Femur (tissue), 1 donor: Measurements from ENCODE around the gene SH3TC1.

ENCODE experiments used
- DNase-seq: peaks from one replicate; pipeline ENCODE4 v3.0.0-alpha.2; 2017

The SH3TC1 gene

GRCh38 chr4:8202108-8203051, 3.3 kb downstream of the SH3TC1 start:
- no peak for DNase-seq

DNA sequence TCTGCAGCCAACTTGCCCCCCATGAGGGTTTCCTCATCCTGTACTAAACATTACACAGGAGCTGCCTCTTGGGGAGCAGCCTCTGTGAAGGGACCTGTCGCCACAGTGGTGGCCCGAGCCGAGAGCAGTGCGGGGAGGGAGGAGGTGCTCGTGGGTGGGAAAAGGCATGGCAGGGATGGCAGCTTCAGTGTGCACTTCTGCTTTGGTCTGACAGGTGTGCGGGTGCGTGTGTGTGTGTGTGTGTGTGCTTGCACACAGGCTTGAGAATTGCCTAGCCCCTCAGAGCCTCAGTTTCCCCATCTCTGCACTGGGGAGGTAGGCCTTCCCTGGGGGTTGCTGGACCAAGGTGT, 3.9 kb downstream of the SH3TC1 start:
- DNase-seq, result no peak

DNA sequence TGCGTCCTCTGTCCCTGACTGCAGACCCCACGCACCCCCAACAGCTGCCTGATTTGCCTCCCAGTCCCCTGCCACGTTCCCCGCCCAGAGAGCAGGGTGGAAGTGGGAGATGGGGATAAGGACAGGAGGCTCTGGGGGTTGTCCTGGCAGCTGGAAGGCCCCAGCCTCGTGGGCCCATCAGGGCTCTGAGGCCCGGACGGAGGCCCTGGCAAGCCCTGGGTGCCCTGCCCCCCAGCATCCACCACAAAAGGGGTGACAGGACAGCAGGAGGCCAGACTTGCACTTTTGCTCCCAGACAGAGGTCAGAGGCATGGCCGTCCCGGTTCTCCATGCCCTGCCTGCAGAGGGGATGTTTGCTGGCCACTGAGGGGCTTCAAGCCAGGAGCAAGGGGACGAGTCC, 4.7 kb downstream of the SH3TC1 start:
- no peak for DNase-seq

DNA sequence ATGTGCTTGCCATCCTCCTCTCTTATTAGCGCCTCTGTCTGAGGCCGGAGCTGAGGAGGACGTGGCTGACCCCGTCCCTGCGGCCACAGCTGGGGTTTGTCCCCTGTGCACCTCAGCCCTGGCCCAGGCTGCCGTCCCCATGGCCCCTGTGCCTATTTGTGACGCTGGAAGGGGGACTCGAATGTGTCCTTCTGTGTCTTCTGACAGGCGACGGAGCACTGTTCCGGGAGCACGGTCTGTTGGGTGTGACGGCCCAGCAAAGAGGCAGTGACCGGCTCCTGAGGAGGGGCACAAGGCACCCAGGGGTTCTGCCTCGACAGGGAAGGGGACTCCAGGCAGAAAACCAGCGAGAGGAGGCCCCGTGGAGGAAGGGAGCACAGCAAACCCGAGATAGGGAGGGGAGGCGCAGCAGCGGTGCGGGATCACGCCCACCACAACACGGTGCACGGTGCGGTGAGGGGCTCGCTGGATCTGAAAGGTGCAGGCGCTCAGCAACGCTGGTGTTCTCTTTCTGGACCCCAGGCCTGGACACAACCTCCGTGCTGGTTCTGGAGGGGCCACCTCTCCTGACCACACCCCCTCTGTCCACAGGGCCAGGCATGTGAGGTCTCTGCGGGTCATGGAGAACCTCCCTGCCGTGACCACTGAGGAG, 5.6 kb downstream of the SH3TC1 start:
- no peak for DNase-seq

DNA sequence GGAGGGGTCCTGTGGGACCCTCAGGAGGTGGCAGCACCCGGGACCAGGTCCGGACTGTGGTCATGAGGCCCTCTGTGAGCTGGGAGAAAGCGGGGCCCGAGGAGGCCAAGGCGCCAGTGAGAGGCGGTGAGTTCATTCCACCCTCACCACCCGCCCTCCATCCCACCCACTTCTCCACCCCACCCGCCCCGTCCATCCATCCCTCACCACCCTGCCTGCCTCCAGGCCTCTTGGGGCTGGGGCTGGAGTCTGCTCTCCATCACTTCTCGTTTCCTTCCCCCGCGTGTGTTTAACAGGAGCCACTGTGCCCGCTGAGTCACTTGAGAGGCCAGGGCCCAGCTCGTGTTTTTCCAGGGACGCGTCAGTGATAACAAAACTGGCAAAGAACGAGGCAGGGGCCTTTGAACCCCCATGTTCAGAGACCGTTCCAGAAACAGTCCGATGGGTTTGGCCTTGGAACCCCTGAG, 6.2 kb downstream of the SH3TC1 start:
- no peak for DNase-seq

DNA sequence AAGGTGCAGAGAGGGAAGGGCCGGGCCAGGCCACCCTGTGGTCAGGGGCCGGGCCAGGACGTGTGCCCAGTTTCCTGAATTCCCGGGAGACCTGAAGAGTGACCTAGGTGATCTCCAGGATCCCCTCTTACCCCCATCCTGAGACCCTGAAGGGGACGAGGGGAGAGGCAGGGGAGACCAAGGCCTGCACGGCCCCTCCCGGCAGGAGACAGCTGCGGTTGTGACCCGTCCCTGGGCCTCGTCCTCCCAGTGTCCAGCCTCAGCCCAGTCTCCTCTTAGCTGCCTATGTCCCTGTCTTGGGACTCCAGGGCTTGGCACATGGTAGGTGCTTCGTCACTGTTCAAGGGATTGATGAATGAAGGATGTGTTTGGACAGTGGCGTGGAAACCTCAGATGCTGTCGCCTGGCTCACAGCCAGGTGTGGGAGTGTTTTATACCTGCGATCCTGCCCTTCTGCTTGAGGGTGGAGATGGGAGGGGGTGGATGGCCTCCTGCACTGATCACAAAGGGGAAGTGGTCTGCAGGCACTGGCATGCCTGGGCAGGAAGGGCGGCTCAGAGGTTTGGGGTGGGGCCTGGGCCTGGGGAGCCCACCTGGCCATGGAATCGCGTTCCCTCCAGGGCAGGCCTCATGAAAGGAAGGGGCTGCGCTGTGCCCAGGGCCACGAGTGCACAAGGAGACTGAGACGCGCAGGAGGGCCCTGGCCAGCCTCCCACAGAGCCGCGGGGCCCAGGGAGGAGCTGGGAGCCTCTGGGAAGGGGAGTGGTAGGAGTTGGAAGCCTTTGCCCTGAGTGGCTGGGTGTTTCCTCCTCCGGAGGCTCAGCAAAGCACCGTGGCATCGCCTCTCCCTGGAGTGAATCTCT, 6.9 kb downstream of the SH3TC1 start:
- no peak for DNase-seq

- DNase-seq, result no peak
Observed at GRCh38 chr4:8207314-8207713, 8.2 kb downstream of the SH3TC1 start.

DNA sequence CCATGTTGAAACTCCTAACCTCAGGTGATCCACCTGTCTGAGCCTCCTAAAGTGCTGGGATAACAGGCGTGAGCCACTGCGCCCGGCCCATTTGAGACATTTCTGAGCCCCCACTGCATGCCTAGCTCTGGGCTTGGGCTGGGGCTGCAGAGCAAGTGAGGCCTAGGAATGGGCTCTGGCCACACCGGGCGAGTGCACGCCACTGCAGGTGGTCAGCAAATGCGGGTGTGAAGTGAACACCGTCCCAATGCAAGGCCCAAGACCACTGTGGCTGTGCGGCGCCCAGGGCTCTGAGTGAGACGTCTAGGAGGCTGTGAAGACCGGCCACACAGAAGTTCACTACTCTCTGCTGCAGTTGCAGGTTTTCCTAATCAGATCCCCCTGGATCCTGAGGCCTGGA, 9.5 kb downstream of the SH3TC1 start:
- DNase-seq, result no peak

DNA sequence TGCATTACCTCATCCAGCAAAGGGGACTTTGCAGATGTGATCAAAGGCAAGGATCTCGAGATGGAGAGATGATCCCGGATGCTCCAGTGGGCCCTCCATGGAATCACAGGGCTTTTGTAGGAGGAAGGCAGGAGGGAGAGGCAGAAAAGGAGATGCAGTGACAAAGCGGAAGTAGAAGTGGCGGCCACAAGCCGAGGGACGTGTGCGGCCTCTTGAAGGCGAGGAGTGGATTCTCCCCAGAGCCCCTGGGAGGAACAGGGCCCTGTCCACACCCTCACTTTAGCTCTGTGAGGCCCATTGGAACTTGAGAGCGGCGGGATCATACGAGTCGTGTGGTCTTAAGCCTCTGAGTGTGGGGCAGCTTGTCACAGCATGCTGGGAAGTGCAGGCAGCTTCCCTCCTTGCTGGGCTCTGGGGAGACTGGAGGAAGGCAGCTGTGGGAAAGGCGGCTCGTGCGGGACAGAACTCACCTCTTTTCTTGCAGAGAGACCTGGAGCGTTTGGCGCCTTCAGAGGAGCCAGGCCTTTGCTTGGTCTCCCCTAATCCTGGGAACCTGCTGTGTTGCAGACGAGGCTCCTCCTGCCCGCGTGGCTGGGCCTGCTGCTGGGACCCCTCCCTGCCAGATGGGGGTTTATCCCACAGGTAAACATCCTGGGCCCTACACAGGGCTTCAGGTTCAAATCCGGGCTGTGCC, 10.2 kb downstream of the SH3TC1 start:
- DNase-seq, result no peak

- DNase-seq, result no peak
Observed at GRCh38 chr4:8210010-8210409, 10.9 kb downstream of the SH3TC1 start.

GRCh38 chr4:8210616-8211015, 11.5 kb downstream of the SH3TC1 start:
- DNase-seq, result no peak

DNA sequence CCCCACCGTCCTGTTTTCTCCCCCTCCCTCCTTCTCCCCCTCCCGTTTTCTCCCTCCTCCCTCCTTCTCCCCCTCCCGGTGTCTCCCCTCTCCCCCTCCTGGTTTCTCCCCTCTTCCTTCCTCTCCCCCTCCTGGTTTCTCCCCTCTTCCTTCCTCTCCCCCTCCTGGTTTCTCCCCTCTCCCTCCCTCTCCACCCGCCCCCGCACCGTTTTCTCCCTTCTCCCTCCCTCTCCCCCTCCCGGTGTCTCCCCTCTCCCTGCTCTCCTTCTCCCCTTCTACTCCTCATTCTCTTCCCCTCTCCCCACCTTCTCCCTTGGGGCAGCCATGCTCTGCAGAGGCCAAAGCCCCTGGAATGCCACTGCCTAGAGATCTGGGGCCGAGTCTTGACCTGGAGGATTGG, 12.2 kb downstream of the SH3TC1 start:
- DNase-seq, result no peak

GRCh38 chr4:8211737-8212581, 12.9 kb downstream of the SH3TC1 start:
- no peak for DNase-seq

GRCh38 chr4:8212622-8213021, 13.5 kb downstream of the SH3TC1 start:
- no peak for DNase-seq

GRCh38 chr4:8213121-8213520, 14.0 kb downstream of the SH3TC1 start:
- DNase-seq, result no peak

GRCh38 chr4:8214136-8214535, 15.0 kb downstream of the SH3TC1 start:
- DNase-seq, result no peak

- DNase-seq, result peak; percentile 59
Observed at GRCh38 chr4:8215001-8215427, 15.9 kb downstream of the SH3TC1 start.

- DNase-seq, result no peak
Observed at GRCh38 chr4:8215641-8216442, 16.8 kb downstream of the SH3TC1 start.

DNA sequence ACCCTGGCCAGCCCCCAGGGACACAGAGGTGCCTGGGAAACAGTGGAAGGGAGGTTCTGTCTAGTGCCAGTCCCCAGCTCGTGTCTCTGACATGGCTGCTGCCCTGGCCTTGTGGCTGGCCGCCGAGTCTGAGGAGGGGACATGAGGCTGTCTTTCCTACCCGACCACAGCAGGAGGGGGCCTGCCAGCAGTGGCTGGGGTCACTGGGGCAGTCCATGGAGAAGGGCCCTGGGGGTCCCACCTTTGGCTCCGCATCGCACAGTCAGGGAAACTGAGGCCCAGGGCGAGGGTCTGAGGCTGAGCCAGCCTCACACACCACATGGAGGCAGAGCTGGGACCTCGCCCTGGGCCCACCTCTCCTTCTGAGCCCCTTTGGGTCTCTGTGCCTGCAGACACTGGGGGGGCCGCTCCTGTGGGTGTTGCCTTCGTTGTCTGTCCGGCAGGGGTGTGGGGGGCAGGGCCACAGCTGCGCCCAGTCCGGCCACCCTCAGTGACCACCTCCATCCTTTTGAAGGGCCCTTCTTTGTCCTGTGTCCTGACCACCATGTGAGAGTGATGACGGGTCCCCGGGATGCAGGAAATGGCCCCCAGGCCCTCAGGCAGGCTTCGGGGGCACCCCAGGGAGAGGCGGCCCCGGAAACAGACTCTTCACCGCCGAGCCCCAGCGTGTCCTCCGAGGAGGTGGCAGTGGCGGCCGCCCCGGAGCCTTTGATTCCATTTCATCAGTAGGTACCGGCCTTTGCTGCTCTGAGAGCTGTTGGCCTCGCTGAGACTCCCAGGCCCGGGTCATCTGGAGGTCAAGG, 17.6 kb downstream of the SH3TC1 start:
- DNase-seq, result no peak

GRCh38 chr4:8217246-8217511, 18.1 kb downstream of the SH3TC1 start:
- no peak for DNase-seq
